ENCODE results near the gene MARCHF4.

GRCh38 chr2:216339456-216340279, 32.6 kb downstream of the MARCHF4 start:
- TF ChIP-seq CTCF (optimal IDR thresholded peaks at IDR 0.05 in 1 of 3, IDR thresholded peaks at IDR 0.05 in 1 of 3, conservative IDR thresholded peaks at IDR 0.05 in 1 of 3; ENCODE audit: extremely low read depth in 1 of 3, insufficient read depth in 2 of 3, low read length in 3 of 3): peak in 2 of 3 experiments; percentile 21 to 27
- no peak for TF ChIP-seq EZH2 (IDR thresholded peaks at IDR 0.05; ENCODE audit: low read length)
